HEK293 (cell line): ENCODE results near the gene LDLRAD4.

ENCODE experiments used
- CTCF ChIP-seq: fragments of 450-650 bp; formaldehyde crosslinking; IDR thresholded peaks from 2 replicates; pipeline ENCODE4 v1.5.1; 2016; ENCODE audit warnings: missing biosample characterization, missing genetic modification characterization
- GFI1B ChIP-seq: fragments of 450-650 bp; formaldehyde crosslinking; IDR thresholded peaks from 2 replicates; pipeline ENCODE4 v1.5.1; 2016; ENCODE audit warnings: missing biosample characterization, missing genetic modification characterization
- KLF10 ChIP-seq: fragments of 450-650 bp; IDR thresholded peaks from 2 replicates; pipeline ENCODE4 v1.5.1; 2018; ENCODE audit warnings: missing biosample characterization, mild to moderate bottlenecking, missing genetic modification characterization
- MZF1 ChIP-seq: fragments of 450-650 bp; formaldehyde crosslinking; IDR thresholded peaks from 2 replicates; pipeline ENCODE4 v1.5.1; 2017; ENCODE audit warnings: missing biosample characterization, missing genetic modification characterization, borderline replicate concordance
- TRIM28 ChIP-seq: IDR thresholded peaks from 2 replicates; pipeline ENCODE4 v1.6.1; 2011; ENCODE audit warnings: low read length, control low read depth, borderline replicate concordance
- YY1 ChIP-seq: fragments of 450-650 bp; formaldehyde crosslinking; IDR thresholded peaks from 2 replicates; pipeline ENCODE4 v1.5.1; 2018; ENCODE audit warnings: missing biosample characterization, missing genetic modification characterization
- ZBTB26 ChIP-seq: fragments of 450-650 bp; formaldehyde crosslinking; optimal IDR thresholded peaks from 2 replicates; pipeline ENCODE3; 2016; ENCODE audit warnings: missing biosample characterization, mild to moderate bottlenecking, missing genetic modification characterization
- ZNF10 ChIP-seq: fragments of 450-650 bp; formaldehyde crosslinking; IDR thresholded peaks from 2 replicates; pipeline ENCODE4 v1.5.1; 2017; ENCODE audit warnings: missing biosample characterization, missing genetic modification characterization
- ZNF175 ChIP-seq: fragments of 450-650 bp; formaldehyde crosslinking; IDR thresholded peaks from 2 replicates; pipeline ENCODE4 v1.5.1; 2016; ENCODE audit warnings: missing biosample characterization, missing genetic modification characterization
- ZNF24 ChIP-seq: fragments of 450-650 bp; formaldehyde crosslinking; IDR thresholded peaks from 2 replicates; pipeline ENCODE4 v1.5.1; 2016; ENCODE audit warnings: missing biosample characterization, missing genetic modification characterization

GRCh38 chr18:13237641-13238040 lies 19.1 kb downstream of the LDLRAD4 start:
- TF ChIP-seq CTCF (tag by site-specific recombination) (no peak), ZNF10 (tag by site-specific recombination) (no peak), ZNF175 (tag by site-specific recombination) (no peak), KLF10 (tag by site-specific recombination) (no peak), TRIM28 (no peak), YY1 (tag by site-specific recombination) (no peak), MZF1 (tag by site-specific recombination) (no peak), ZBTB26 (no peak), GFI1B (tag by site-specific recombination) (no peak), ZNF24 (tag by site-specific recombination) (no peak)
